ENCODE results near the gene CTXN3. TPM values are rescaled to one million over a fixed set of nuclear protein-coding genes. Genes with fewer than 3 reads are reported as not detected.

The CTXN3 gene
- total RNA-seq = not detected

DNA sequence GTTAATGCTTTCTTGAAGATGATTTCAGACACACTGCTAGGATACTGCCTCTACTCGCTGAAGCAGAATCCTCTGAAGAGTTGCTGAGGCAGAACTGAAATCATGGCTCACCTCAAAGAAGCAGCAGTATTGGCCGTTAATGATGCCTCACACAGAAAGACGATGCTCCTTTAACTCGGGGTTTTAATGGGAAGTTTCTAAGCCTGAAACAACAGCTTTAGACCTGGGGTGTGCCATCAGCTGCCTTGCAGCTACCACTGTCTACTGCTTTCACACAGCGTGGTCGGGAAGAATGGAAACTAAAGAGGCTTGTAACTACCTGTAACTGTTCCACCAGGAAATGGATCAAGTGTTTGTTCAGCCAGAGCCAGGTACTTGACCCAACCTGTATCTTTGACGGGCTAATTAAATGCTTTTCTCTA, at the start of gene CTXN3:
Gene CTXN3 (plus strand): TSS at position 65 of the 422 bp plus-strand sequence. CDS start 8,440 bp downstream, outside the sequence.
- H3K4me3 ChIP-seq (ENCODE audit: low read depth, poor library complexity, severe bottlenecking) = no peak within 1 kb of the TSS
- no peak for DNase-seq (ENCODE audit: low spot score in 2 of 2)
- WGBS, 2 donors = 33 to 37% methylated on average over 7 of the region's 7 CpGs
- intact Hi-C loops (cut with DNase I; ENCODE audit: low total_unique reads) = no loop called here
- TF ChIP-seq, protein P1, sequence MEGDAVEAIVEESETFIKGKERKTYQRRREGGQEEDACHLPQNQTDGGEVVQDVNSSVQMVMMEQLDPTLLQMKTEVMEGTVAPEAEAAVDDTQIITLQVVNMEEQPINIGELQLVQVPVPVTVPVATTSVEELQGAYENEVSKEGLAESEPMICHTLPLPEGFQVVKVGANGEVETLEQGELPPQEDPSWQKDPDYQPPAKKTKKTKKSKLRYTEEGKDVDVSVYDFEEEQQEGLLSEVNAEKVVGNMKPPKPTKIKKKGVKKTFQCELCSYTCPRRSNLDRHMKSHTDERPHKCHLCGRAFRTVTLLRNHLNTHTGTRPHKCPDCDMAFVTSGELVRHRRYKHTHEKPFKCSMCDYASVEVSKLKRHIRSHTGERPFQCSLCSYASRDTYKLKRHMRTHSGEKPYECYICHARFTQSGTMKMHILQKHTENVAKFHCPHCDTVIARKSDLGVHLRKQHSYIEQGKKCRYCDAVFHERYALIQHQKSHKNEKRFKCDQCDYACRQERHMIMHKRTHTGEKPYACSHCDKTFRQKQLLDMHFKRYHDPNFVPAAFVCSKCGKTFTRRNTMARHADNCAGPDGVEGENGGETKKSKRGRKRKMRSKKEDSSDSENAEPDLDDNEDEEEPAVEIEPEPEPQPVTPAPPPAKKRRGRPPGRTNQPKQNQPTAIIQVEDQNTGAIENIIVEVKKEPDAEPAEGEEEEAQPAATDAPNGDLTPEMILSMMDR (IDR thresholded peaks at IDR 0.05) = no peak
- TF ChIP-seq POLR2A (IDR thresholded peaks at IDR 0.05) = no peak

DNA sequence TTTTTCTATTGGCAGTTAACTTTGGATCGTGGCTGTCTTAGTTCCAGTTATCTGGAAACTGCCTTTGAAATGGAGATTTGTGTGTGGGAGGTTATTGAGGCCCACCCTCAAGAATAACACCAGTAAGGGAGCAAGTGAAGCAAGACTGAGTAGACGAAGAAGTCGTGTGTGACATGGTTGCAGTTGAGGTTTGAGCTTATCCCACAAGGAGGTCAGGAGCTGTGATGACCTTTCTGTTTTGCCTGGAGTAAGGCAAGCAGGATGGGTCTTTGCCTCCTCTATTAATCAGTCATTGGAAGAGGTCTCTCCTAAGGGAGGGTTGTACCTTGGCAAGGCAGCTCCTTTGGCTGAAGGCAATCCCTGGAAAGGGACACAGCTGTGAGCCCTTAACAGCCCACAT, 49.6 kb upstream of the CTXN3 start:
- TF ChIP-seq POLR2A (IDR thresholded peaks at IDR 0.05) = no peak
- TF ChIP-seq, protein P1 (IDR thresholded peaks at IDR 0.05) = no peak
- 82 to 84% methylated on average over 3 of the region's 3 CpGs for whole genome bisulfite sequencing, 2 donors
- intact Hi-C loops (cut with DNase I; ENCODE audit: low total_unique reads) = no loop called here
- no peak overlapping the region for H3K4me3 ChIP-seq (ENCODE audit: low read depth, poor library complexity, severe bottlenecking)
- DNase-seq (ENCODE audit: low spot score in 2 of 2) = no peak

DNA sequence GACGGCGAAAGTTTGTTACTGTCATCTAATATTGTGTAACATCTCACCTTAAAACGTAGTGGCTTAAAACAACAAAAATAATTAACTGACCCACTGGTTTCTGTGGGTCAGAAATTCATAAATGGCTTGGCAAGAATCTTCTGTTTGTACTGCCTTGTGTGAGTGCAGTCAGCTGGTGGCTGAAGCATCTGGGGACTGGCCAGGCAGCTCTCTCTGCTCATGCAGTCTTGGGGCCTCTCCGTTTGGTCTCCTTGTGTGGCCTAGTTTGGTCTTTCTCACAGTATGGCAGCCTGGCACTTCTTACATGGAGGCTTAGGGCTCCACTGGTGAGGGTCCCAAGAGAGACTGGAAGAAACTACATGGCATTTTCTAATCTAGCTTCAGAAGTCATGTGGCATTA, 49.0 kb upstream of the CTXN3 start:
- intact Hi-C loops (cut with DNase I; ENCODE audit: low total_unique reads) = no loop called here
- H3K4me3 ChIP-seq (ENCODE audit: low read depth, poor library complexity, severe bottlenecking) = no peak overlapping the region
- 83 to 88% methylated on average over 4 of the region's 4 CpGs for WGBS, 2 donors
- no peak for DNase-seq (ENCODE audit: low spot score in 2 of 2)
- TF ChIP-seq, protein P1 (IDR thresholded peaks at IDR 0.05) = no peak
- no peak for TF ChIP-seq POLR2A (IDR thresholded peaks at IDR 0.05)

DNA sequence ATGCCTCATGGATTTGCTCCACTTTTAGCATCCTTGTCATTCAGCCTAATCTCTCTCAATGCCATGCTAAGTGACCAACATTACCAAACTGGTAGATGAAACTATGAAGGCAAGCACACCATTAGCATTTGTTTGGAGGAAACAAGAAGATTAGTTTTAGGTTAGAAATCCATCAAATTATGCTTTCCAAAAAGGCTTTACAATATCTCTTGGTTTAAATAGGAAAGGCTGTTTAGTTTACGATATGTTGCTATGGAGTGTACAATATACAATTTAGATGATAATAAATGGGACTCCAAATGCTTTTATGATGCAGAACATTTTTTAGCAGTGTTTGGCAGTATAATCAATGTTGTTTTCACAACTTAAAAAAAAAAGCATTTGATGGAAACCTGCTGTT, 47.8 kb upstream of the CTXN3 start:
- 75 to 82% methylated on average over 1 of the region's 1 CpG for WGBS, 2 donors
- no peak overlapping the region for H3K4me3 ChIP-seq (ENCODE audit: low read depth, poor library complexity, severe bottlenecking)
- DNase-seq (ENCODE audit: low spot score in 2 of 2) = no peak
- TF ChIP-seq POLR2A (IDR thresholded peaks at IDR 0.05) = no peak
- TF ChIP-seq, protein P1 (IDR thresholded peaks at IDR 0.05) = no peak
- intact Hi-C loops (cut with DNase I; ENCODE audit: low total_unique reads) = no loop called here

DNA sequence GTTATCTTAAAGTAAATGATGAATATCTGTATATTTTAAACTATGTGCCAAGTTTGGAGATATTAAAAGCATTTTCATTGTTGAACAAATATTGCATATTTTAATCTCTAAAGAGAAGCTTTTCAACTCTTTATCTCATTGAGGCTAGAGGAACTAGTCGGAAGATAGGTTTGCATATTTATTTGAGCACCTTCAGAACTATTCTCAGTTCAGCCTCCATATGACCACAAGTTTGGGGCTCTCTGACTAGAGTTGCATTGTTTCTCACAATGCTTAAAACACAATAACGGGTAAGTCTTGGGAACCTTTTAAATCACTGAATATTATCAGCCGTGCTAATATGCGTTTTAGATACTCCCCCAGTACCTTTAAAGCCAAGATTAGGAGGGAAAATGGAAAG, 47.3 kb upstream of the CTXN3 start:
- WGBS, 2 donors = 88 to 89% methylated on average over 4 of the region's 4 CpGs
- no peak for DNase-seq (ENCODE audit: low spot score in 2 of 2)
- intact Hi-C loops (cut with DNase I; ENCODE audit: low total_unique reads) = no loop called here
- no peak for TF ChIP-seq POLR2A (IDR thresholded peaks at IDR 0.05)
- TF ChIP-seq, protein P1 (IDR thresholded peaks at IDR 0.05) = no peak
- no peak overlapping the region for H3K4me3 ChIP-seq (ENCODE audit: low read depth, poor library complexity, severe bottlenecking)

DNA sequence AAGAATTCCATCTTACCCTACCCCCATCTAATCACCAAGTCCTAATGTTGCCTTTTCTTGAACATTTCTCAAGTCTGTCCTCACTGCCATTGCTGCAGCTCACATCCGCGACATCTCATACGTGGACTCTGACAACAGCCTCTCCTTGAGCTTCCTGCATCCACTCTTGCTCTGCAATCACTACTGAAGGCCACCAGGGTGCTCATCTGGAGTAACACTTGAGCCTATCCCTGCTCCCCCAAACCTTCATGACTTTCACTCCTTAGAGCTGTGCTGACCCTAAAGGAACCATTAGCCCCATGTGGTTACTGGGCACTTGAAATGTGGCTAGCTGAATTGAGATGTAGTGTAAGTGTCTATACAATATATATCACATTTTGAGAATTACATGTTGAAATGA, 46.4 kb upstream of the CTXN3 start:
- WGBS, 2 donors = 95 to 98% methylated on average over 3 of the region's 3 CpGs
- intact Hi-C loops (cut with DNase I; ENCODE audit: low total_unique reads) = no loop called here
- no peak overlapping the region for H3K4me3 ChIP-seq (ENCODE audit: low read depth, poor library complexity, severe bottlenecking)
- no peak for TF ChIP-seq POLR2A (IDR thresholded peaks at IDR 0.05)
- no peak for DNase-seq (ENCODE audit: low spot score in 2 of 2)
